ENCODE results near the gene KIF2C.

KIF2C gene

DNA sequence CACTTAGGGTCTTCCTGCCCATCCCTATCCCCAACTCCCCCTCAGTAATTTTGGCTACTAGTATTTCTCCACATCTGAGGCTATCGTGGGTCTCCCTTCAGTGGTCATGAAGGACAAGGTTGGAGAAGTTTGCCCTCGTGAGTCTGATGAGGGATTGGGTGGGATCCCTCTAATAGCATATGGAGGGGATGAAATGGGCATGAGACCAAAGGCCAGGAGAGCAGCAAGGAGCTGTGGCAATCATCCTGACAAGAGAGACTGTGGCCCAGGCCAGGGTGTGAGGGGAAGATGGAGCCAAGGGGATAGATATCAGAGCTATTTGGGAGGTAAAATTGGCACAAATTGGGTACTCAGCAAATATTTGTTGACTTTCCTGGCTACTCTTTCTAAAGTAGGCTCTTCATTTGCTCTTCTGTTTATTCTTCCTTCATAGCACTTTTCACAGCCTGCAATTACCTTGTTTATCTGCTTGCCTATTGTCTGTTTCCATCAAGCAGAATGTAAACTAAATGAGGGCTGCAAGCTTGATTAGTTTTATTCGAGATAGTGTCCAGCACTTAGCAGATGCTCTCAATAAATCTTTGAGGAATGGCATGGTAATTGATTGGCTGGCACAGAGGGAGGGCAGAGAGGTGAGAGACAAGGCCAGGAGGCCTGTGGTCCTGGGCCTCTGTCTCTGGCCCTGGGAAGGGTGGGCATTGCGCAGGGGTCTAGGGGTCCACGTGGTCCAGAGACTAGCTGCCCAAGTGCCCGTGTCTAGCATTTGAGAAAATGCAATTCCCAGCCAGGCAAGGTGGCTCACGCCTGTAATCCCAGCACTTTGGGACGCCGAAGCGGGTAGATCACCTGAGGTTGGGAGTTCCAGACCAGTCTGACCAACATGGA lies 59.1 kb downstream of the KIF2C start:
- CTCF ChIA-PET, result interaction anchor here (1.0 kb wide), 1 partner anchor 12 kb away, joined by 3 read pairs; no protein-coding TSS in a partner anchor
- DNase-seq (ENCODE audit: extremely low spot score), result no peak
- no peak for TF ChIP-seq HDGF (IDR thresholded peaks at IDR 0.05; ENCODE audit: borderline replicate concordance)
- no peak for TF ChIP-seq ELF4 (IDR thresholded peaks at IDR 0.05)
- TF ChIP-seq ARNT (IDR thresholded peaks at IDR 0.05), result no peak
- TF ChIP-seq LEF1 (IDR thresholded peaks at IDR 0.05; ENCODE audit: borderline replicate concordance), result no peak
- no peak for TF ChIP-seq FOXK2 (IDR thresholded peaks at IDR 0.05)
- TF ChIP-seq BHLHE40 (IDR thresholded peaks at IDR 0.05; ENCODE audit: borderline replicate concordance), result no peak
- POLR2A ChIA-PET, result interaction anchor here (0.7 to 1.9 kb wide), 5 partner anchors 18 to 213 kb away, joined by 3 to 10 read pairs (median 4); partner anchors contain the start of gene HECTD3

DNA sequence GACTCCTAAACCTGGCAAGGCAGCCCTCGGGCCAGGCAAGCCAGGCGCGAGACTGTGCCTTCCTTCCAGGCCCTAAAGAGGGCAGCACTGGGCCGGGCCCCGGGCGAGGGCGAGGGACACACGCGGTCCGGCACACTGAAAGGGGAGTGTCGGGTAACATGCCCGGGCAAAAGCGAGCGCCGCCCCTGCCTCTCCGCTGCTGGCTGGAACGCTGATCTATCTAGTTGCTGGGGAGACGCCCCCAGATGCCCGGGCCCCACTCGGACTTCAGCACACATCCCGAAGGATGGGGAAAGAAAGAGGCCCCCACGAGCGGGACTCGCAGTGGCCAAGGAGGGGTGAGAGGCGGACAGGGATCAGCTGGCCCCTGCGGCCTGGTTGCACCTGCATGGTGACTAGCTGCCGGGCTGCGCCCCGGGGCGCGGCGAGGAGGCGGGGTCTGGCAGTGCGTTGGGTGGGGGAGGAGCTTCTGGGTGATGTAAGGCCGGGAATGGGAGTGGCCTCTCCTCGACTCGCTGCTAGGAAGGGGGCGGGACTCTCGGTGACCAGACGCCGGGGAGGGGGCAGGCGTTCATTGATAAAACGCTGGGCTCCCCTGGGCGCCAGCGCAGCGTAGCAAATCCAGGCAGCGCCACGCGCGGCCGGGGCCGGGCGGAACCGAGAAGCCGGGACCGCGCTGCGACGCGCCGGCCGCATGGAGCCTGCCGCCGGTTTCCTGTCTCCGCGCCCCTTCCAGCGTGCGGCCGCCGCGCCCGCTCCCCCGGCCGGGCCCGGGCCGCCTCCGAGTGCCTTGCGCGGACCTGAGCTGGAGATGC lies 60.3 kb downstream of the KIF2C start, which contains the start of gene PLK3:
Gene PLK3, plus strand, starts transcription at position 608 of the 815 bp plus-strand sequence. Its CDS starts 87 bp downstream, at position 695.
- DNase-seq (ENCODE audit: extremely low spot score), result peak; percentile 91
- ChIA-PET CTCF (interaction anchor here (0.6 to 1.8 kb wide), 5 partner anchors 9 to 210 kb away, joined by 3 to 10 read pairs (median 3); partner anchors contain the start of gene BTBD19), POLR2A (interaction anchor here (0.7 to 2.3 kb wide), 19 partner anchors 9 to 504 kb away, joined by 3 to 29 read pairs (median 7); partner anchors contain the start of genes BEST4, BTBD19, HECTD3 and RNU5D-1)
- 0 out of 2 replicates have a peak, but pooled peaks have one; percentile 15 for TF ChIP-seq CTBP1 (IDR thresholded peaks at IDR 0.05; ENCODE audit: borderline replicate concordance)
- TF ChIP-seq TARDBP (IDR thresholded peaks at IDR 0.05), result no peak
- TF ChIP-seq FOXA1 (IDR thresholded peaks at IDR 0.05), result no peak
- TF ChIP-seq L3MBTL2 (conservative IDR thresholded peaks at IDR 0.05), result peak; percentile 89
- TF ChIP-seq ZNF384 (IDR thresholded peaks at IDR 0.05), result no peak
- TF ChIP-seq, protein P1, sequence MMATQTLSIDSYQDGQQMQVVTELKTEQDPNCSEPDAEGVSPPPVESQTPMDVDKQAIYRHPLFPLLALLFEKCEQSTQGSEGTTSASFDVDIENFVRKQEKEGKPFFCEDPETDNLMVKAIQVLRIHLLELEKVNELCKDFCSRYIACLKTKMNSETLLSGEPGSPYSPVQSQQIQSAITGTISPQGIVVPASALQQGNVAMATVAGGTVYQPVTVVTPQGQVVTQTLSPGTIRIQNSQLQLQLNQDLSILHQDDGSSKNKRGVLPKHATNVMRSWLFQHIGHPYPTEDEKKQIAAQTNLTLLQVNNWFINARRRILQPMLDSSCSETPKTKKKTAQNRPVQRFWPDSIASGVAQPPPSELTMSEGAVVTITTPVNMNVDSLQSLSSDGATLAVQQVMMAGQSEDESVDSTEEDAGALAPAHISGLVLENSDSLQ (IDR thresholded peaks at IDR 0.05), result peak; percentile 84

DNA sequence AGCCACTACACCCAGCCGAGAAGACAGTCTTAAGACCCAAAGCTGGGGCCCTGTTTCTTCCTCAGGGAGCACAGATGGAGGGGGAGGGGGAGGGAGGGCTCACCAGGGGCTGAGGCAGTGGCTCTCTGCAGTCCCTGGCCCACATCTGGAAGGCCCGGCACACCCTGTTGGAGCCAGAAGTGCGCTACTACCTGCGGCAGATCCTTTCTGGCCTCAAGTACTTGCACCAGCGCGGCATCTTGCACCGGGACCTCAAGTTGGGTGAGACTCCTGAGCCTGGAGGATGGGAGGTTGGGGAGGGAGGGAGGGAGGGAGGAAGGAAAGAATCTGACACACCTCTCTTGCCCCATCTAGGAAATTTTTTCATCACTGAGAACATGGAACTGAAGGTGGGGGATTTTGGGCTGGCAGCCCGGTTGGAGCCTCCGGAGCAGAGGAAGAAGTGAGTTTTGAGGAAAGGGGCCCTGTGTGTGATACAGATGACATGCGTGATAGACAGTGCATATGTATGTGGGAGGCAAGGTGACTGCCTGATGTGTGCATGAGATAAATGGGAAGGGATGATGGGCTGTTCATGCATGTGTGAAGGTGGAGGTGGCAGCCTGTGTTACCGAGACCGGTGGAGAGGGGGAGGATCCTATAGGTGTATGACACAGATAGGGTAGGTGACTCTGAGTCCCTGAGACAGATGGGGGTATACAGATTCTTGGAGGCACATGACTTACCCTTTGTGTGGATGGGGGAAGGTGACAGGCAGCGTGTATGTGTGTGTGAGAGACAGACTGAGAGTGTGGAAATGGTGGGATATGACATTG lies 62.1 kb downstream of the KIF2C start:
- ChIA-PET CTCF (interaction anchor here (0.6 to 1.8 kb wide), 2 partner anchors 7 to 21 kb away, joined by 3 to 10 read pairs; partner anchors contain the start of gene BTBD19), POLR2A (interaction anchor here (1.2 to 2.3 kb wide), 4 partner anchors 12 to 27 kb away, joined by 4 to 29 read pairs (median 8); partner anchors contain the start of gene RPS8)
- no peak for DNase-seq (ENCODE audit: extremely low spot score)
- TF ChIP-seq ZNF384 (IDR thresholded peaks at IDR 0.05) (no peak), L3MBTL2 (conservative IDR thresholded peaks at IDR 0.05) (no peak), ARNT (IDR thresholded peaks at IDR 0.05) (no peak), FOXK2 (IDR thresholded peaks at IDR 0.05) (no peak), ELF4 (IDR thresholded peaks at IDR 0.05) (no peak), TARDBP (IDR thresholded peaks at IDR 0.05) (no peak), SUZ12 (IDR thresholded peaks at IDR 0.05) (no peak), NFRKB (IDR thresholded peaks at IDR 0.05) (no peak), CTBP1 (IDR thresholded peaks at IDR 0.05; ENCODE audit: borderline replicate concordance) (no peak), BHLHE40 (IDR thresholded peaks at IDR 0.05; ENCODE audit: borderline replicate concordance) (no peak), FOXM1 (IDR thresholded peaks at IDR 0.05; ENCODE audit: borderline replicate concordance) (no peak), HDGF (IDR thresholded peaks at IDR 0.05; ENCODE audit: borderline replicate concordance) (no peak), SP1 (IDR thresholded peaks at IDR 0.05) (no peak), FOXA1 (IDR thresholded peaks at IDR 0.05) (no peak), LEF1 (IDR thresholded peaks at IDR 0.05; ENCODE audit: borderline replicate concordance) (no peak)
- TF ChIP-seq, protein P1 (IDR thresholded peaks at IDR 0.05), result no peak

DNA sequence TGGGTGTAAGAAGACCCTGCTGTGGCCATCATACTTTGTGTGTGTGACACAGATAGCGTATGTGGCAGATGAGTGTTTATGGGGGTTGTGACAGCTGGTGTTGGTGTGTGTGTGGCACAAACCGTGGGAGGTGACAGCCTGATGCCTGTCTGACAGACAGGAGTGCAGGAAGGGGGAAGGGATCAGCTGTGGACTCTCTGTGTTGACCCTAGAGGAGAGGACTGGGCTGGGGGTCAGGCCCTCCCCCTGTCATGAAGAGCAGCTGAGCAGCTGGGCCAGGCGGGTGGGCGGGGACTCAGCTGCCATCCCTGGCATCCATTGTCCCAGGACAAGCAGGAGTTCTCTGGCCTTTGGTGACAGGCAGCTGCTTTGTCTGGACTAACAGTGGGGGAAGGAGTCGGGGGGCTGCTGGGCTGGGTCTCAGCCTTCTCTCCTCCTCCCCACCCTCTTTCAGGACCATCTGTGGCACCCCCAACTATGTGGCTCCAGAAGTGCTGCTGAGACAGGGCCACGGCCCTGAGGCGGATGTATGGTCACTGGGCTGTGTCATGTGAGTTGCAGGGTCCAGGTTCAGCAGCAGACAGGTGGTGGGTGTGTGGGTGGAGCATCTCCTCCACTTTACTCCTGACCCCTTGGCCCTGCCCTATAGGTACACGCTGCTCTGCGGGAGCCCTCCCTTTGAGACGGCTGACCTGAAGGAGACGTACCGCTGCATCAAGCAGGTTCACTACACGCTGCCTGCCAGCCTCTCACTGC lies 62.8 kb downstream of the KIF2C start:
- POLR2A ChIA-PET, result interaction anchor here (1.2 kb wide), 1 partner anchor 17 kb away, joined by 4 read pairs; no protein-coding TSS in a partner anchor
- no peak for TF ChIP-seq L3MBTL2 (conservative IDR thresholded peaks at IDR 0.05)
- TF ChIP-seq CTBP1 (IDR thresholded peaks at IDR 0.05; ENCODE audit: borderline replicate concordance), result no peak
- no peak for TF ChIP-seq FOXM1 (IDR thresholded peaks at IDR 0.05; ENCODE audit: borderline replicate concordance)
- no peak for TF ChIP-seq SUZ12 (IDR thresholded peaks at IDR 0.05)
- TF ChIP-seq TARDBP (IDR thresholded peaks at IDR 0.05), result no peak
- no peak for TF ChIP-seq FOXK2 (IDR thresholded peaks at IDR 0.05)
- no peak for DNase-seq (ENCODE audit: extremely low spot score)
- CTCF ChIA-PET, result interaction anchor here (0.6 to 1.1 kb wide), 2 partner anchors 18 to 20 kb away, joined by 3 to 4 read pairs; no protein-coding TSS in a partner anchor

DNA sequence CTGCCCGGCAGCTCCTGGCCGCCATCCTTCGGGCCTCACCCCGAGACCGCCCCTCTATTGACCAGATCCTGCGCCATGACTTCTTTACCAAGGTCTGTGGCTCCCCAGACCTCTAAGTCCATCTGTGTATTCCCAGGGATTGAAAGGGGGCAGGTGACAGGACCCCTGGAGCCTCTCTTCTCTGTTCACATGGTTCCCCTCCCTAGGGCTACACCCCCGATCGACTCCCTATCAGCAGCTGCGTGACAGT lies 63.4 kb downstream of the KIF2C start:
- DNase-seq (ENCODE audit: extremely low spot score), result no peak
- TF ChIP-seq CTBP1 (IDR thresholded peaks at IDR 0.05; ENCODE audit: borderline replicate concordance), result no peak
- no peak for TF ChIP-seq BHLHE40 (IDR thresholded peaks at IDR 0.05; ENCODE audit: borderline replicate concordance)
- no peak for TF ChIP-seq L3MBTL2 (conservative IDR thresholded peaks at IDR 0.05)
- TF ChIP-seq HDGF (IDR thresholded peaks at IDR 0.05; ENCODE audit: borderline replicate concordance), result no peak
- TF ChIP-seq NFRKB (IDR thresholded peaks at IDR 0.05), result no peak
- TF ChIP-seq FOXK2 (IDR thresholded peaks at IDR 0.05), result no peak
- ChIA-PET CTCF (interaction anchor here (1.1 kb wide), 1 partner anchor 18 kb away, joined by 4 read pairs; no protein-coding TSS in a partner anchor), POLR2A (interaction anchor here (1.2 kb wide), 1 partner anchor 16 kb away, joined by 4 read pairs; no protein-coding TSS in a partner anchor)

Measured in HEK293T (cell line).